B cell (primary cell): ENCODE data around the gene TATDN3. TPM values are rescaled to one million over a fixed set of nuclear protein-coding genes. Genes with fewer than 3 reads are reported as not detected.

ENCODE experiments used
- ATAC-seq: fragments of 200-7000 bp; cut with Tn5 transposase; one replicate; pipeline ENCODE4 v1.10.0; 2021; ENCODE audit warnings: low read depth, mild to moderate bottlenecking, moderate number of reproducible peaks, moderate library complexity
- CTCF ChIA-PET: fragments of 350-600 bp; sonication (Branson Sonifier 250); formaldehyde crosslinking; loops from one replicate; lab custom pipeline; 2021; ENCODE audit warnings: antibody characterized with exemption, inconsistent platforms; lab: Charles Lee
- POLR2A ChIA-PET: fragments of 350-600 bp; sonication (Branson Sonifier 250); formaldehyde crosslinking; loops from one replicate; lab custom pipeline; 2021; ENCODE audit warnings: antibody characterized with exemption; lab: Charles Lee
- DNase-seq: peaks from one replicate; pipeline ENCODE4 v3.0.0; 2013
- H2AFZ ChIP-seq: 2 replicates; pipeline ENCODE4 v1.6.1; 2012; ENCODE audit warnings: mild to moderate bottlenecking, low read depth, low read length; ENCODE audit not compliant: insufficient read depth, poor library complexity, severe bottlenecking
- H3K27ac ChIP-seq, 2 donors: 1 replicate in 1 of 2; 2 replicates in 1 of 2; pipeline ENCODE4 v1.5.1; 2012 to 2013; ENCODE audit warnings: low read length in 2 of 2, mild to moderate bottlenecking in 2 of 2, moderate library complexity in 1 of 2
- H3K27me3 ChIP-seq, 4 experiments: fragments of 200-600 bp in 1 of 4; sonication (generic) in 1 of 4; replicated peaks in 1 of 4; 1 replicate in 2 of 4; 2 replicates in 2 of 4; pipeline versions ENCODE4 v1.6.1 to v1.7.0; 2013 to 2016; ENCODE audit warnings: low read length in 3 of 4, mild to moderate bottlenecking in 2 of 4, mixed read lengths in 1 of 4, moderate library complexity in 1 of 4; ENCODE audit not compliant: insufficient read depth in 4 of 4, control insufficient read depth in 3 of 4; ENCODE audit errors: control extremely low read depth in 1 of 4
- H3K36me3 ChIP-seq, 2 experiments: replicated peaks in 1 of 2; 1 replicate in 1 of 2; 2 replicates in 1 of 2; pipeline versions ENCODE4 v1.6.1 to v1.7.1; 2013; ENCODE audit warnings: low read length in 1 of 2; ENCODE audit not compliant: insufficient read depth in 2 of 2, control insufficient read depth in 1 of 2; ENCODE audit errors: control extremely low read depth in 1 of 2, extremely low read depth in 1 of 2
- H3K4me1 ChIP-seq, 2 donors: fragments of 200-600 bp in 1 of 2; sonication (generic) in 1 of 2; 1 replicate in 1 of 2; 2 replicates in 1 of 2; pipeline versions ENCODE4 v1.5.1 to v1.6.1; 2013 to 2017; ENCODE audit warnings: low read length in 2 of 2; ENCODE audit not compliant: control insufficient read depth in 2 of 2, insufficient read depth in 2 of 2
- H3K4me2 ChIP-seq: replicated peaks from 2 replicates; pipeline ENCODE3; 2012; ENCODE audit warnings: mild to moderate bottlenecking, low read depth, low read length; ENCODE audit not compliant: poor library complexity, severe bottlenecking
- H3K4me3 ChIP-seq, 5 experiments: fragments of 200-600 bp in 1 of 5; sonication (generic) in 1 of 5; 1 replicate in 3 of 5; 2 replicates in 2 of 5; pipeline versions ENCODE4 v1.5.1 to v1.7.0; 2011 to 2016; ENCODE audit warnings: low read length in 4 of 5, mild to moderate bottlenecking in 4 of 5, low read depth in 2 of 5, control low read depth in 1 of 5, moderate library complexity in 1 of 5; ENCODE audit not compliant: insufficient read depth in 1 of 5; ENCODE audit errors: control extremely low read depth in 1 of 5, extremely low read depth in 1 of 5
- H3K79me2 ChIP-seq: fragments of 200-600 bp; sonication (generic); one replicate; pipeline ENCODE4 v1.6.0; 2016; ENCODE audit warnings: low read length; ENCODE audit not compliant: control insufficient read depth, insufficient read depth
- H3K9ac ChIP-seq: fragments of 200-600 bp; sonication (generic); 2 replicates; pipeline ENCODE4 v1.6.1; 2017; ENCODE audit warnings: mild to moderate bottlenecking, low read length, moderate library complexity
- H3K9me3 ChIP-seq, 3 donors: one replicate each; pipeline versions ENCODE4 v1.6.1 to v1.7.1; 2013; ENCODE audit warnings: low read length in 2 of 3; ENCODE audit not compliant: control insufficient read depth in 2 of 3, insufficient read depth in 1 of 3; ENCODE audit errors: control extremely low read depth in 1 of 3
- H4K20me1 ChIP-seq: 2 replicates; pipeline ENCODE4 v1.6.0; 2012; ENCODE audit warnings: mild to moderate bottlenecking, low read length; ENCODE audit not compliant: insufficient read depth, control insufficient read depth, poor library complexity, severe bottlenecking
- H3K27ac Mint-ChIP-seq: one replicate; pipeline ENCODE4 v1.8.0; 2021; ENCODE audit warnings: mixed read lengths
- H3K27me3 Mint-ChIP-seq: one replicate; pipeline ENCODE4 v1.8.0; 2021; ENCODE audit warnings: mixed read lengths
- H3K4me1 Mint-ChIP-seq: one replicate; pipeline ENCODE4 v1.8.0; 2021; ENCODE audit warnings: mixed read lengths
- H3K4me3 Mint-ChIP-seq: one replicate; pipeline ENCODE4 v1.8.0; 2021; ENCODE audit warnings: mixed read lengths
- H3K9me3 Mint-ChIP-seq: one replicate; pipeline ENCODE4 v1.8.0; 2022; ENCODE audit warnings: mixed read lengths; ENCODE audit not compliant: insufficient read depth
- CTCF ChIP-seq: fragments of 200-600 bp; IDR thresholded peaks from one replicate; pipeline ENCODE4 v1.8.0; 2022; ENCODE audit warnings: antibody characterized with exemption, mild to moderate bottlenecking
- EZH2 ChIP-seq: IDR thresholded peaks from 2 replicates; pipeline ENCODE4 v1.6.1; 2012; ENCODE audit warnings: borderline replicate concordance, low read depth, mild to moderate bottlenecking, moderate library complexity, low read length; ENCODE audit not compliant: insufficient read depth, poor library complexity, severe bottlenecking
- WGBS: methylation state at CpG from one replicate; pipeline ENCODE4 v1.1.5; 2013; ENCODE audit warnings: missing lambda C conversion rate; ENCODE audit not compliant: insufficient coverage; 5-methylcytosine and 5-hydroxymethylcytosine counted together
- intact Hi-C: fragments of 100-400 bp; cut with micrococcal nuclease; formaldehyde crosslinking; loops from one replicate; pipeline ENCODE4 v1.10.0; 2022
- polyA plus RNA-seq: library from polyadenylated mRNA; depleted of rRNA; stranded (reverse); fragments of >200 nt; gene quantifications from 2 replicates; pipeline ENCODE4 v1.2.3, GENCODE V29; 2012
- total RNA-seq, 2 donors: library from RNA; stranded (reverse); fragments of 120-200 nt in 1 of 2; gene quantifications; 1 replicate in 1 of 2; 2 replicates in 1 of 2; pipeline versions ENCODE4 v1.2.3 to v1.2.4, GENCODE V29; 2013 to 2022

TATDN3 gene
- total and polyA plus RNA-seq, 2 donors (not counting 1 experiment from before 2014, with no cell fraction given): 17.6 to 28.6 TPM

GRCh38 chr1:212816567-212817278, 25.0 kb downstream of the TATDN3 start:
- Mint-ChIP-seq H3K27me3 (no peaks in the 10 kb centered on the region), H3K4me1 (peaks cover 13% of the 10 kb centered on the region), H3K4me3 (no peak overlapping the region), H3K27ac (no peak overlapping the region), H3K9me3 (no peaks in the 10 kb centered on the region)
- H3K9me3 ChIP-seq: no peaks in the 10 kb centered on the region
- no peaks in the 10 kb centered on the region for H3K27me3 ChIP-seq
- ATAC-seq (no peak), DNase-seq (no peak)
- H3K27ac ChIP-seq: no peak overlapping the region
- intact Hi-C loops: no loop called here
- TF ChIP-seq CTCF (no peak), EZH2 (no peak)
- WGBS: 100% methylated on average over 3 of the region's 3 CpGs
- H3K4me3 ChIP-seq: no peak overlapping the region
- CTCF ChIA-PET: interaction anchor here (1.6 kb wide), 1 partner anchor 178 kb away, joined by 5 read pairs; no protein-coding TSS in a partner anchor
- POLR2A ChIA-PET: no interaction called here
- H2AFZ ChIP-seq: no peak overlapping the region
- H3K4me1 ChIP-seq: peaks cover 8 to 12% of the 10 kb centered on the region in 2 donors
- no peak overlapping the region for H3K4me2 ChIP-seq
- no peaks in the 10 kb centered on the region for H3K79me2 ChIP-seq
- peaks cover 9 to 15% of the 10 kb centered on the region in 2 experiments for H3K36me3 ChIP-seq
- no peak overlapping the region for H3K9ac ChIP-seq
- no peaks in the 10 kb centered on the region for H4K20me1 ChIP-seq

- H3K4me2 ChIP-seq: peak overlapping the region; percentile 58
- H3K9ac ChIP-seq: peak overlapping the region; percentile 45
- H3K9me3 ChIP-seq: peaks cover 0 to 8% (median 0%) of the 10 kb centered on the region in 3 donors
- DNase-seq: no peak
- 5% methylated on average over 4 of the region's 5 CpGs for WGBS
- intact Hi-C loops: no loop called here
- CTCF ChIA-PET: interaction anchor here (0.9 to 1.6 kb wide), 3 partner anchors 11 to 175 kb away, joined by 3 to 4 read pairs (median 3); no protein-coding TSS in a partner anchor
- peak overlapping the region; percentile 7 for H3K27ac Mint-ChIP-seq
- POLR2A ChIA-PET: interaction anchor here (0.6 kb wide), 1 partner anchor 38 kb away, joined by 4 read pairs; no protein-coding TSS in a partner anchor
- H3K9me3 Mint-ChIP-seq: peaks cover 2% of the 10 kb centered on the region
- H3K4me3 ChIP-seq: no peak overlapping the region
- no peaks in the 10 kb centered on the region for H3K27me3 Mint-ChIP-seq
- peak; percentile 17 for ATAC-seq
- H3K36me3 ChIP-seq: peaks cover 2 to 5% of the 10 kb centered on the region in 2 experiments
- H3K4me1 Mint-ChIP-seq: peaks cover 13% of the 10 kb centered on the region
- H3K79me2 ChIP-seq: no peaks in the 10 kb centered on the region
- TF ChIP-seq EZH2 (no peak), CTCF (no peak)
- H3K4me1 ChIP-seq: peaks cover 8 to 12% of the 10 kb centered on the region in 2 donors
- H3K27ac ChIP-seq: no peak overlapping the region
- H3K27me3 ChIP-seq: no peaks in the 10 kb centered on the region
- H4K20me1 ChIP-seq: no peaks in the 10 kb centered on the region
- peak overlapping the region; percentile 57 for H2AFZ ChIP-seq
- peak overlapping the region; percentile 44 for H3K4me3 Mint-ChIP-seq
Observed at GRCh38 chr1:212819726-212820125, 28.0 kb downstream of the TATDN3 start.
